ENCODE data around the gene AEBP1.

The AEBP1 gene

DNA sequence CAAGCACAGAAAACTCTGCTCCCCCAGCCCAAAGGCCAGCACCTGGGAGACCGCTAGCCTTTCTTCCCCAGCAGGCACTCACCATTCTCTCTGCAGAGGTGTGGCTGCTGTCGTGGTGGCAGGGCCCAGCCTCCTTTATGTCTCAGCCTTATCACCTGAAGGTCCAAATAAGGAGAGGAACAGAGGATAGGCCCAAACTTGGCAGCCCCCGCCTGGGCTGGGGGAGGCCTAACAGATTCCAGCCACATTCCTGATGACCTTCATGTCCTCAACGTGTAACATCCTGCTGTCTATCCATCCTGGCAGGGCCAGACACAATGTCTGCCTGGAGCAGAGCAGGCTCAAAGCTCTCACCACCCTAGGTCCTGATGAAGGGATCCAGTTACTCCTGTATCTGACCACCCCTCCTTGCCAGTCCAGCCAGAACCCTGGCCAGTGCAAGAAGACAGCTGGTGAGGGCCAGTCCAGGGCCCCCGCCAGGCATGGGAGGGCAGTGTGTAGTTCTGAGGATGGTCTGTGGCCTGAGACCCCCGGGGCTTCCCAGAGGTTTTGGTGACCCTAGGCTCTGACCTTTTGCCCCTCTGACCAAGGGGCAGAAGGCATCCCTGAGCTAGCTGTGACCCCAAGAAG lies 37.2 kb downstream of the AEBP1 start, which contains the start of gene MYL7:
TSS of gene MYL7 (minus strand) at position 112 of the 630 bp plus-strand sequence. CDS start at position 85, 27 bp downstream.
- TF ChIP-seq GABPA (IDR thresholded peaks at IDR 0.05; ENCODE audit: low read depth) (no peak), CTCF (IDR thresholded peaks at IDR 0.05; ENCODE audit: insufficient read depth, low read length) (no peak), POLR2AphosphoS5 (IDR thresholded peaks at IDR 0.05; ENCODE audit: low read depth) (no peak), SPI1 (IDR thresholded peaks at IDR 0.05; ENCODE audit: borderline replicate concordance, low read depth) (no peak)
- TF ChIP-seq, protein P1, sequence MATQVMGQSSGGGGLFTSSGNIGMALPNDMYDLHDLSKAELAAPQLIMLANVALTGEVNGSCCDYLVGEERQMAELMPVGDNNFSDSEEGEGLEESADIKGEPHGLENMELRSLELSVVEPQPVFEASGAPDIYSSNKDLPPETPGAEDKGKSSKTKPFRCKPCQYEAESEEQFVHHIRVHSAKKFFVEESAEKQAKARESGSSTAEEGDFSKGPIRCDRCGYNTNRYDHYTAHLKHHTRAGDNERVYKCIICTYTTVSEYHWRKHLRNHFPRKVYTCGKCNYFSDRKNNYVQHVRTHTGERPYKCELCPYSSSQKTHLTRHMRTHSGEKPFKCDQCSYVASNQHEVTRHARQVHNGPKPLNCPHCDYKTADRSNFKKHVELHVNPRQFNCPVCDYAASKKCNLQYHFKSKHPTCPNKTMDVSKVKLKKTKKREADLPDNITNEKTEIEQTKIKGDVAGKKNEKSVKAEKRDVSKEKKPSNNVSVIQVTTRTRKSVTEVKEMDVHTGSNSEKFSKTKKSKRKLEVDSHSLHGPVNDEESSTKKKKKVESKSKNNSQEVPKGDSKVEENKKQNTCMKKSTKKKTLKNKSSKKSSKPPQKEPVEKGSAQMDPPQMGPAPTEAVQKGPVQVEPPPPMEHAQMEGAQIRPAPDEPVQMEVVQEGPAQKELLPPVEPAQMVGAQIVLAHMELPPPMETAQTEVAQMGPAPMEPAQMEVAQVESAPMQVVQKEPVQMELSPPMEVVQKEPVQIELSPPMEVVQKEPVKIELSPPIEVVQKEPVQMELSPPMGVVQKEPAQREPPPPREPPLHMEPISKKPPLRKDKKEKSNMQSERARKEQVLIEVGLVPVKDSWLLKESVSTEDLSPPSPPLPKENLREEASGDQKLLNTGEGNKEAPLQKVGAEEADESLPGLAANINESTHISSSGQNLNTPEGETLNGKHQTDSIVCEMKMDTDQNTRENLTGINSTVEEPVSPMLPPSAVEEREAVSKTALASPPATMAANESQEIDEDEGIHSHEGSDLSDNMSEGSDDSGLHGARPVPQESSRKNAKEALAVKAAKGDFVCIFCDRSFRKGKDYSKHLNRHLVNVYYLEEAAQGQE (IDR thresholded peaks at IDR 0.05; ENCODE audit: insufficient replicate concordance, low read depth), result no peak
- H3K27ac ChIP-seq (replicated peaks), result no peak within 1 kb of the TSS
- H3K27me3 ChIP-seq (ENCODE audit: insufficient read depth, poor library complexity, severe bottlenecking), result peaks cover 6% of the 10 kb centered on the region
- no peak within 1 kb of the TSS for H3K4me3 ChIP-seq (replicated peaks; ENCODE audit: insufficient read depth, low read length)
- no peak for DNase-seq (ENCODE audit: low read depth in 1 of 2, low spot score in 1 of 2)

DNA sequence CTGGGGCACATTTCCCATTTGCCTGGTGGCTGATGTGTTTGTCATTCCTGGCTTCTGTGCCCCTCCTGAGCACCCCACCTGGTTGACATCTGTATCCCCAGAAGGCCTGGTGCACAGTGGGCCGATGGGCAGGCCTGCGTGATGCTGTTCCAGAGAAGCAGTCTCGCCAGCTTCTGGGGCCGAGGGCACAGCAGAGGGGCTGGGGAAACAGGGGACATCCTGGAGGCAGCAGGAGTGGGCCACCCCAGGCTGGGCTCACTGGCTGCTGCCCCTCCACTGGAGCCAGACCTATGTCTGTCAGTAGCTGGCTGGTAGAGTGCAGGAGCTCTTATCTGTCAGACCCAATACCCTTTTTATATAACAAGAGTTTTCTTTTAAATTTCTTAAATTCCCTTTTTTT lies 37.9 kb downstream of the AEBP1 start:
- H3K4me3 ChIP-seq (replicated peaks; ENCODE audit: insufficient read depth, low read length), result no peak overlapping the region
- no peak overlapping the region for H3K27ac ChIP-seq (replicated peaks)
- TF ChIP-seq CTCF (IDR thresholded peaks at IDR 0.05; ENCODE audit: insufficient read depth, low read length) (no peak), SPI1 (IDR thresholded peaks at IDR 0.05; ENCODE audit: borderline replicate concordance, low read depth) (no peak), GABPA (IDR thresholded peaks at IDR 0.05; ENCODE audit: low read depth) (no peak), POLR2AphosphoS5 (IDR thresholded peaks at IDR 0.05; ENCODE audit: low read depth) (no peak)
- TF ChIP-seq, protein P1 (IDR thresholded peaks at IDR 0.05; ENCODE audit: insufficient replicate concordance, low read depth), result no peak
- H3K27me3 ChIP-seq (ENCODE audit: insufficient read depth, poor library complexity, severe bottlenecking), result peaks cover 6% of the 10 kb centered on the region
- no peak for DNase-seq (ENCODE audit: low read depth in 1 of 2, low spot score in 1 of 2)

DNA sequence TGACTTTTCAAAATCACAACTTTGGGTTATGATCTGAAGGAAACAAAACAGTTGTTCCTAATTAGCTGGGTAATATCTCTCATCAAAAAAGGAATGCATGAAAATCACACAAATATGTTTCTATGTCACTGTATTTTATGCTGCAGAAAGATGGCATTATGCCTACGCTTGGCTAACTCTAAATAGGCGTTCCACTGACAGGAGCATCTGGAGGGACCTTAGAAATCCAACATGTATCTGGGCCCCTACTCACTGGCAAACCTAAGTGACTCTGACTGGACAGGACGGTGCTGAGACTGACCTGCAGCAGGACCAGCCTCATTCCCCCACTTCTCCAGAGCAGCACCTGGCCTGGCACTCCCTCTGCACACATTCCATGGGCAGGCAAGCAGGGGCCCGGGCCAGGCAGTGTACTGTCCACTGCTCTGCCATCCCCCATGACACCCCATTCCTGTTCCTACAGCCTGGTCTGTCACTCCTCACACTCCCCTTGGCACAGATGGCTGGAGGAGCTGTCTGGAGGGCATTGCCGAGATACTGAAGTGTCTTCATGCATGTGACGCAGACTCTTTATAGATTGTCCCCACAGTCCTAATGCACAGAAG lies 39.6 kb downstream of the AEBP1 start:
- TF ChIP-seq POLR2AphosphoS5 (IDR thresholded peaks at IDR 0.05; ENCODE audit: low read depth) (no peak), GABPA (IDR thresholded peaks at IDR 0.05; ENCODE audit: low read depth) (no peak), SPI1 (IDR thresholded peaks at IDR 0.05; ENCODE audit: borderline replicate concordance, low read depth) (no peak), CTCF (IDR thresholded peaks at IDR 0.05; ENCODE audit: insufficient read depth, low read length) (no peak)
- TF ChIP-seq, protein P1 (IDR thresholded peaks at IDR 0.05; ENCODE audit: insufficient replicate concordance, low read depth), result no peak
- Histone ChIP-seq H3K27ac (replicated peaks) (no peak overlapping the region), H3K4me3 (replicated peaks; ENCODE audit: insufficient read depth, low read length) (no peak overlapping the region), H3K27me3 (ENCODE audit: insufficient read depth, poor library complexity, severe bottlenecking) (peaks cover 6% of the 10 kb centered on the region)
- DNase-seq (ENCODE audit: low read depth in 1 of 2, low spot score in 1 of 2), result no peak

Measured in HL-60 (cell line).